GM23338 (cell line): Measurements from ENCODE around the gene HELZ.

Experiments used
- CREB1 ChIP-seq: fragments of 250-450 bp; sonication (Bioruptor Pico); IDR thresholded peaks from 2 replicates; pipeline ENCODE4 v1.5.0; 2020; ENCODE audit warnings: low read depth, mild to moderate bottlenecking, moderate library complexity
- EZH2 ChIP-seq: fragments of 200-600 bp; sonication (generic); IDR thresholded peaks from one replicate; pipeline ENCODE4 v1.8.0; 2017; ENCODE audit warnings: antibody characterized with exemption, mild to moderate bottlenecking, low read depth; ENCODE audit not compliant: unreplicated experiment
- EZH2phosphoT487 ChIP-seq: fragments of 200-600 bp; sonication (generic); IDR thresholded peaks from one replicate; pipeline ENCODE4 v1.8.1; 2018; ENCODE audit warnings: antibody characterized with exemption; ENCODE audit not compliant: unreplicated experiment
- NANOG ChIP-seq: IDR thresholded peaks from 2 replicates; pipeline ENCODE4 v1.6.1; 2016; ENCODE audit warnings: antibody characterized with exemption, borderline replicate concordance
- POLR2AphosphoS5 ChIP-seq: IDR thresholded peaks from 2 replicates; pipeline ENCODE4 v1.6.1; 2016; ENCODE audit warnings: antibody characterized with exemption, low read depth
- TF ChIP-seq, protein P1 (sequence below): IDR thresholded peaks from one replicate; pipeline ENCODE4 v1.6.1; 2018; ENCODE audit warnings: antibody characterized with exemption; ENCODE audit not compliant: unreplicated experiment
- TF ChIP-seq, protein P2 (sequence below), 2 experiments: fragments of 200-600 bp in 1 of 2; sonication (generic) in 1 of 2; conservative IDR thresholded peaks; 2 replicates each; pipeline versions ENCODE4 v1.5.1 to v1.6.1; 2016 to 2017; ENCODE audit warnings: antibody characterized with exemption in 2 of 2, low read depth in 2 of 2, mild to moderate bottlenecking in 2 of 2, moderate library complexity in 1 of 2
- TF ChIP-seq, protein P3 (sequence below): IDR thresholded peaks from 2 replicates; pipeline ENCODE4 v1.6.1; 2016; ENCODE audit warnings: antibody characterized with exemption

DNA sequence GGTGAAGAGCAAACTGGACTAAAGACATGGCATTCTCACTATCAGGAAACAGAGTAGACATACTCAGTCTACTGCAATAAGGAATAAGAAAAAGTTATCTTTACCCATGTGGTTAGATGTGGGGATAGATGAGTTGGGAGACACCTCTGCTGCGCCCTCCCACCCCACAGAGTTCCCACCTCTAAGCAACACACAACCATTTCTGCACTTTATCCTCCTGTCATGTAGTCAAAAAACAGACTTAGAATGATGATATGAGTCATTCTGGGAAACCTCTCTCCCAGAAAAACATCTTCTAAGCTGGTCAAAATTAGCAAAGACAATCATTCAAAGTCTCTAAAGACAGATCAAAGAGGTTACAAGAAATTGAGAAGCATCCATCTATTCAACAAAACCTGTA lies 105.7 kb downstream of the HELZ start:
- TF ChIP-seq, protein P1, sequence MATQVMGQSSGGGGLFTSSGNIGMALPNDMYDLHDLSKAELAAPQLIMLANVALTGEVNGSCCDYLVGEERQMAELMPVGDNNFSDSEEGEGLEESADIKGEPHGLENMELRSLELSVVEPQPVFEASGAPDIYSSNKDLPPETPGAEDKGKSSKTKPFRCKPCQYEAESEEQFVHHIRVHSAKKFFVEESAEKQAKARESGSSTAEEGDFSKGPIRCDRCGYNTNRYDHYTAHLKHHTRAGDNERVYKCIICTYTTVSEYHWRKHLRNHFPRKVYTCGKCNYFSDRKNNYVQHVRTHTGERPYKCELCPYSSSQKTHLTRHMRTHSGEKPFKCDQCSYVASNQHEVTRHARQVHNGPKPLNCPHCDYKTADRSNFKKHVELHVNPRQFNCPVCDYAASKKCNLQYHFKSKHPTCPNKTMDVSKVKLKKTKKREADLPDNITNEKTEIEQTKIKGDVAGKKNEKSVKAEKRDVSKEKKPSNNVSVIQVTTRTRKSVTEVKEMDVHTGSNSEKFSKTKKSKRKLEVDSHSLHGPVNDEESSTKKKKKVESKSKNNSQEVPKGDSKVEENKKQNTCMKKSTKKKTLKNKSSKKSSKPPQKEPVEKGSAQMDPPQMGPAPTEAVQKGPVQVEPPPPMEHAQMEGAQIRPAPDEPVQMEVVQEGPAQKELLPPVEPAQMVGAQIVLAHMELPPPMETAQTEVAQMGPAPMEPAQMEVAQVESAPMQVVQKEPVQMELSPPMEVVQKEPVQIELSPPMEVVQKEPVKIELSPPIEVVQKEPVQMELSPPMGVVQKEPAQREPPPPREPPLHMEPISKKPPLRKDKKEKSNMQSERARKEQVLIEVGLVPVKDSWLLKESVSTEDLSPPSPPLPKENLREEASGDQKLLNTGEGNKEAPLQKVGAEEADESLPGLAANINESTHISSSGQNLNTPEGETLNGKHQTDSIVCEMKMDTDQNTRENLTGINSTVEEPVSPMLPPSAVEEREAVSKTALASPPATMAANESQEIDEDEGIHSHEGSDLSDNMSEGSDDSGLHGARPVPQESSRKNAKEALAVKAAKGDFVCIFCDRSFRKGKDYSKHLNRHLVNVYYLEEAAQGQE = no peak
- no peak for TF ChIP-seq EZH2phosphoT487
- no peak for TF ChIP-seq POLR2AphosphoS5
- TF ChIP-seq, protein P2, sequence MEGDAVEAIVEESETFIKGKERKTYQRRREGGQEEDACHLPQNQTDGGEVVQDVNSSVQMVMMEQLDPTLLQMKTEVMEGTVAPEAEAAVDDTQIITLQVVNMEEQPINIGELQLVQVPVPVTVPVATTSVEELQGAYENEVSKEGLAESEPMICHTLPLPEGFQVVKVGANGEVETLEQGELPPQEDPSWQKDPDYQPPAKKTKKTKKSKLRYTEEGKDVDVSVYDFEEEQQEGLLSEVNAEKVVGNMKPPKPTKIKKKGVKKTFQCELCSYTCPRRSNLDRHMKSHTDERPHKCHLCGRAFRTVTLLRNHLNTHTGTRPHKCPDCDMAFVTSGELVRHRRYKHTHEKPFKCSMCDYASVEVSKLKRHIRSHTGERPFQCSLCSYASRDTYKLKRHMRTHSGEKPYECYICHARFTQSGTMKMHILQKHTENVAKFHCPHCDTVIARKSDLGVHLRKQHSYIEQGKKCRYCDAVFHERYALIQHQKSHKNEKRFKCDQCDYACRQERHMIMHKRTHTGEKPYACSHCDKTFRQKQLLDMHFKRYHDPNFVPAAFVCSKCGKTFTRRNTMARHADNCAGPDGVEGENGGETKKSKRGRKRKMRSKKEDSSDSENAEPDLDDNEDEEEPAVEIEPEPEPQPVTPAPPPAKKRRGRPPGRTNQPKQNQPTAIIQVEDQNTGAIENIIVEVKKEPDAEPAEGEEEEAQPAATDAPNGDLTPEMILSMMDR (conservative IDR thresholded peaks at IDR 0.05; ENCODE audit: low read depth in 2 of 2) = no peak
- TF ChIP-seq EZH2 = no peak
- TF ChIP-seq NANOG = no peak
- TF ChIP-seq, protein P3, sequence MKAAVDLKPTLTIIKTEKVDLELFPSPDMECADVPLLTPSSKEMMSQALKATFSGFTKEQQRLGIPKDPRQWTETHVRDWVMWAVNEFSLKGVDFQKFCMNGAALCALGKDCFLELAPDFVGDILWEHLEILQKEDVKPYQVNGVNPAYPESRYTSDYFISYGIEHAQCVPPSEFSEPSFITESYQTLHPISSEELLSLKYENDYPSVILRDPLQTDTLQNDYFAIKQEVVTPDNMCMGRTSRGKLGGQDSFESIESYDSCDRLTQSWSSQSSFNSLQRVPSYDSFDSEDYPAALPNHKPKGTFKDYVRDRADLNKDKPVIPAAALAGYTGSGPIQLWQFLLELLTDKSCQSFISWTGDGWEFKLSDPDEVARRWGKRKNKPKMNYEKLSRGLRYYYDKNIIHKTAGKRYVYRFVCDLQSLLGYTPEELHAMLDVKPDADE = no peak
- no peak for TF ChIP-seq CREB1
